Measurements from ENCODE around the gene ARSG. TPM values are rescaled to one million over a fixed set of nuclear protein-coding genes. Genes with fewer than 3 reads are reported as not detected.

ARSG gene
- total and polyA plus RNA-seq, 9 of the 15 experiments (the other 6 are each of a cell fraction or from before 2014, with no cell fraction given) = 1.0 to 5.6 (median 1.8) TPM

DNA sequence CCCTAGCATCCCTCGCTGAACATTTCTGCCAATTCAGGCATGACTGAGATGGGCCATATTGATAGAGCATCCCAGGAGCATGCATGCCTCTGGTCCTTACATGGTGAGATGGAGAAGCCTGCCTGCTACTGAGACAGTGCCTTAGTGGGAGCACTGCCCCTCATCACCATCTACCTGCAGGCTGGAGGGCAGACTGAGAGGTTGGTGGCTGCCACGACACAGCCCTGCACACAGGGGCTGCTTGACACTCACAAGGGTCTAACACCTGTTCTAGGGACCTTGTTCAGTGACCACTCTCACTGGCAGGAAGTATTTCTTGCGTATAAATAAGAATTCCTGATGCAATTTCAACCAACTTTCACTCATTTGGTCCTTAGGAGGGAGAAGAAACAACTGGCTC, 132.0 kb downstream of the ARSG start (continued):
- TF ChIP-seq, protein P1, sequence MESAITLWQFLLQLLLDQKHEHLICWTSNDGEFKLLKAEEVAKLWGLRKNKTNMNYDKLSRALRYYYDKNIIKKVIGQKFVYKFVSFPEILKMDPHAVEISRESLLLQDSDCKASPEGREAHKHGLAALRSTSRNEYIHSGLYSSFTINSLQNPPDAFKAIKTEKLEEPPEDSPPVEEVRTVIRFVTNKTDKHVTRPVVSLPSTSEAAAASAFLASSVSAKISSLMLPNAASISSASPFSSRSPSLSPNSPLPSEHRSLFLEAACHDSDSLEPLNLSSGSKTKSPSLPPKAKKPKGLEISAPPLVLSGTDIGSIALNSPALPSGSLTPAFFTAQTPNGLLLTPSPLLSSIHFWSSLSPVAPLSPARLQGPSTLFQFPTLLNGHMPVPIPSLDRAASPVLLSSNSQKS (CRISPR knock-in tag; IDR thresholded peaks at IDR 0.05) = no peak
- TF ChIP-seq LCOR (CRISPR knock-in tag; IDR thresholded peaks at IDR 0.05) = no peak
- no peak for TF ChIP-seq LEF1 (IDR thresholded peaks at IDR 0.05)
- no peak for TF ChIP-seq ZNF41 (CRISPR knock-in tag; conservative IDR thresholded peaks at IDR 0.05)

DNA sequence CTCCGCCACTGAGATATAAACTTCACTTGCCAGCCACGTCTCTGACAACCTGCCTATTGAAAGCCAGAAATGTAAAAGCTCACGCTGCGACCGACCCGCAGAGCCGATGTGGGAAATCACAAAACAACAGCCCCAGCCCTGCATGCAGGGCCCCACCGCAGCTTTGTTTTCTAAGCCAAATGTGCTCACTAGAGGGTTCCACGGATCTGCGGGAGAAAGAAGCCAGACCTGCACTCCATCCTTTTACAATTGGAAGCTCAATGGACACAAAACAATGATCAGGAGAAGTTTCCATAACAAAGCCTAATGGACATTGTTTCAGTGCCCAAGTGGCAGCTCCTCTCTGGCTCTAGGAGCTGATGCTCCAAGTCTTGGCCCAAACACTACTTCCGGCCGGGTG, 132.9 kb downstream of the ARSG start:
- 35% methylated on average over 11 of the region's 12 CpGs for WGBS (ENCODE audit: insufficient coverage, low coverage, missing lambda C conversion rate)
- ATAC-seq (no peak), FAIRE-seq (no peak), DNase-seq (ENCODE audit: extremely low read depth in 1 of 4, low spot score in 3 of 4) (no peak)
- H3K4me2 ChIP-seq (ENCODE audit: insufficient read depth, low read length) = no peak overlapping the region
- H3K27ac ChIP-seq (ENCODE audit: extremely low read depth, low read depth, low read length) = no peak overlapping the region
- 0 out of 3 replicates have a peak, but pooled peaks cover 2% of the 10 kb centered on the region for H3K36me3 ChIP-seq (ENCODE audit: control insufficient read depth, insufficient read depth, low read length)
- no peak overlapping the region for H3K4me3 ChIP-seq
- ChIA-PET CTCF (ENCODE audit: low intra/inter-chr PET ratio) (no interaction called here), POLR2A (interaction anchor here (0.6 to 1.6 kb wide), 4 partner anchors 8 to 224 kb away, joined by 3 to 5 read pairs (median 4); no protein-coding TSS in a partner anchor)
- no peaks in the 10 kb centered on the region for H3K79me2 ChIP-seq (ENCODE audit: control insufficient read depth, insufficient read depth, low read length)
- H3K9me1 ChIP-seq (ENCODE audit: control insufficient read depth, insufficient read depth, low read length) = no peaks in the 10 kb centered on the region
- H3K9me3 ChIP-seq (replicated peaks; ENCODE audit: control insufficient read depth, insufficient read depth, low read depth, low read length) = no peaks in the 10 kb centered on the region
- H2AFZ ChIP-seq (ENCODE audit: low read depth, low read length) = no peak overlapping the region
- peaks cover 7 to 27% of the 10 kb centered on the region in 2 experiments for H3K27me3 ChIP-seq (ENCODE audit: control insufficient read depth in 2 of 2, insufficient read depth in 2 of 2, low read length in 2 of 2)
- H3K4me1 ChIP-seq (replicated peaks in 1 of 2; ENCODE audit: control insufficient read depth in 2 of 2, insufficient read depth in 2 of 2, low read length in 2 of 2) = no peaks in the 10 kb centered on the region; a peak in 1 of 5 replicates
- intact Hi-C loops (cut with micrococcal nuclease) (no loop called here), in situ Hi-C loops (cut with MboI) (no loop called here)
- BruUV-seq (replicated peaks) = no TSS peak
- H3K9ac ChIP-seq (ENCODE audit: insufficient read depth in 1 of 2, low read depth in 2 of 2, low read length in 2 of 2) = no peak overlapping the region
- TF ChIP-seq NELFE (IDR thresholded peaks at IDR 0.05; ENCODE audit: insufficient read depth, insufficient read length) = no peak
- TF ChIP-seq, protein P2, sequence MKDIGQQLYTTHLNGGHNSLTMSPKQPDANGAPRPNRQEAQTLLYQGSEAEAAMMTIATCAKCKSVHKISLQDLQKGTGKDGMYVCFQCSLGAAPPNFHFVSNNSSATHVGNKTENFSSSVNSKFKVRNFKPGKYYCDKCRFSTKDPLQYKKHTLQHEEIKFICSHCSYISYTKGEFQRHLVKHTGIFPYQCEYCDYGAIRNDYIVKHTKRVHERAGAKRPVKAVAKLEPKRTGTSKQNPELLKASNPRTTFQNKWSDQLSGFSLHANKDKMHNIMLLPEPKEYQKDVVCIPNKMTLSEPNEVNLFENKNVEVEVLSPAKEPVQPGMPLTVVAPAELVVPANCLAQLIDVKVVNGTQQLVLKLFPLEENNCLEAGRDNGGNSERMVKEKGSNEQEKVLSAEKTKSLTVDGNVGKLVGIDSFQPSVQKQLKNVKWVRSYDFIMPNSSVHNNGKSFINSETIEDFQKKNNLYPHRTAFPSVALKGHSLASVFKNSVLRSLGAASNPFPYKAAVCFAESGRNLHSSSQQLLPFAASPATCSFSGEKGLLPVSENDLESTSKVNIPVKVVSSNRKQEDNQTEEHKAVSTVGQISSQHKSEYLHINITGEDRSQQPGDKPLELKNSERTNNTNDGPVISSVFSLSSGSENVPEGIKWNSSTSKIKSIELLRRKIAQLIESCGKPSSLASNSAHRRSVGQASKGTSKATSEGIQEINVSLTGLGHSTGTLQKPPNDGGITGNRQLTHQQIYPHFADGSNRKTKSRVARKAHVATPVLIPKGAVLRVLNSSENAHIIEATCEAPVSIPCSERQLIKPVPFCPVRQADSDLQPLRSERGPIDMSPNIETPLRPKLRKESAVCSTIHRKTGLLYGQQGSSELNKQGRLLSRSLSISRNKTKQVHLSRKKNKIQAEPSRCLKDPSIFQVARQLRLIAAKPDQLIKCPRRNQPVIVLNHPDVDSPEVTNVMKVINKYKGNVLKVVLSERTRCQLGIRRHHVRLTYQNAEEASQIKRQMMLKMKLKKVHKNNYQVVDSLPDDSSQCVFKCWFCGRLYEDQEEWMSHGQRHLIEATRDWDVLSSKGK (CRISPR knock-in tag; IDR thresholded peaks at IDR 0.05) = no peak
- no peak for TF ChIP-seq ZNF507 (tag; conservative IDR thresholded peaks at IDR 0.05)
- TF ChIP-seq ZNF583 (CRISPR knock-in tag; IDR thresholded peaks at IDR 0.05) = no peak
- no peak for TF ChIP-seq TAF1 (IDR thresholded peaks at IDR 0.05; ENCODE audit: control insufficient read depth, extremely low read depth, insufficient read depth, low read length, severe bottlenecking)
- TF ChIP-seq ZNF217 (CRISPR knock-in tag; IDR thresholded peaks at IDR 0.05) = no peak
- TF ChIP-seq, protein P3, sequence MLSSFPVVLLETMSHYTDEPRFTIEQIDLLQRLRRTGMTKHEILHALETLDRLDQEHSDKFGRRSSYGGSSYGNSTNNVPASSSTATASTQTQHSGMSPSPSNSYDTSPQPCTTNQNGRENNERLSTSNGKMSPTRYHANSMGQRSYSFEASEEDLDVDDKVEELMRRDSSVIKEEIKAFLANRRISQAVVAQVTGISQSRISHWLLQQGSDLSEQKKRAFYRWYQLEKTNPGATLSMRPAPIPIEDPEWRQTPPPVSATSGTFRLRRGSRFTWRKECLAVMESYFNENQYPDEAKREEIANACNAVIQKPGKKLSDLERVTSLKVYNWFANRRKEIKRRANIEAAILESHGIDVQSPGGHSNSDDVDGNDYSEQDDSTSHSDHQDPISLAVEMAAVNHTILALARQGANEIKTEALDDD (IDR thresholded peaks at IDR 0.05) = no peak
- TF ChIP-seq GABPB2 (CRISPR knock-in tag; conservative IDR thresholded peaks at IDR 0.05) = no peak
- TF ChIP-seq SETDB1 (IDR thresholded peaks at IDR 0.05; ENCODE audit: low read length) = no peak
- H4K20me1 ChIP-seq (replicated peaks; ENCODE audit: control insufficient read depth, insufficient read depth, low read length) = 0 out of 2 replicates have a peak, but pooled peaks cover 5% of the 10 kb centered on the region
